Dermis lymphatic vessel endothelial cell (primary cell): ENCODE measurements around the gene TLX3. TPM values are rescaled to one million over a fixed set of nuclear protein-coding genes. Genes with fewer than 3 reads are reported as not detected.

Experiments
- total RNA-seq: library from RNA; depleted of rRNA; stranded (reverse); fragments of >200 nt; gene quantifications from 2 replicates; pipeline ENCODE4 v1.2.1, GENCODE V29; 2014

Gene TLX3
- total RNA-seq: not detected in 2 replicates

DNA sequence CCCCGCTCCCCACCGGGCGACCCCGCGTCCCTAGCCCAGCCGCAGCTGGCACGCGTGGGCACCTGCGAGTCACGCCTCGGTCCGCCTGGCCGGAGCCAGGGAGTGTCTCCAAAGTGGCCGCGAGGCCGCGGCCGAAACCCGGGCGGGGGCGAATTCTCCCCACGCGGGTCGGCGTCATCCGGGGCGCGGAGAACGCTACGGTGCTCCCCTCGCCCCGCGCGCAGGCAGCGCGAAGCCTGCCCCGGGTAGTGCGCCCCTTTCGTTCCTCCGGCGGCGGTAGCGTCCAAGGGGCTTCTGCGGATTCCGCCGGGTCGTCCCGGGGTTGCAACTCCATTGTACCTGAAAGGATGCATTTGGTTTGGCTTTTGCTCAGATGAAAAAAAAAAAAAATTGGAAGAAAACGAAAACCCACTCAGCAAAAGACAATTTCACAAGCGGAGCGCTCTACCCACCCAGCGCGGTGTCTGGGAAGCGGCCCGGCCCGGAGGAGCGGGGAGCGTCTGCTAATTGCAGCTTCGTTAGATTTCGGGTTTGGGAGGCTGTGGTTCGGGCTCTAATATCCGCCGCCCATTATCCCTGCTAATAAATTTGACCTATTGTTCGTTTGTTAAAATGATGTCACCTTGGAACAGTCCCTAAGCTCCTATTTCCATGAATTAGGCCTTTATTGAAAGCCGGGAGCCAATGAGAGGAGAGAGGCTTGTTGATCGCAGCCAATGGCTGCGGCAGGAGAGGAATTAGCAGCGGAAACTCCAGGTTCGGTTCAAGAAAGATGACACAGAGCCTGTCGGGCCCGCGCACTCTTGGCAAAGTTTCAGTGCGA is at the start of gene TLX3:
Gene TLX3, plus strand, starts transcription at position 796 of the 823 bp plus-strand sequence. CDS start 118 bp downstream, outside the sequence.

Other genes starting within 250 kb of the TLX3 start
- 818 and 1,324 TPM in 2 replicates for gene NPM1, start 78.6 kb downstream of the TLX3 start, total RNA-seq
- under 0.01 TPM in 1 of 2 replicates, not detected in the other for gene FGF18, start 110.4 kb downstream of the TLX3 start, total RNA-seq